Measurements from ENCODE around the gene MPEG1.

MPEG1 gene

GRCh38 chr11:59187035-59187434 lies 25.7 kb downstream of the MPEG1 start:
- DNase-seq, result no peak

- DNase-seq, result peak; percentile 52 to 54
Measured at GRCh38 chr11:59186130-59186594, 26.6 kb downstream of the MPEG1 start.

GRCh38 chr11:59185386-59185945 lies 27.3 kb downstream of the MPEG1 start:
- no peak for DNase-seq

- DNase-seq, result no peak
Measured at GRCh38 chr11:59184691-59185339, 27.9 kb downstream of the MPEG1 start.

- no peak for DNase-seq
Measured at GRCh38 chr11:59183771-59184170, 29.0 kb downstream of the MPEG1 start.

GRCh38 chr11:59182457-59183151 lies 30.1 kb downstream of the MPEG1 start:
- no peak for DNase-seq

GRCh38 chr11:59181746-59182456 lies 30.8 kb downstream of the MPEG1 start:
- DNase-seq, result no peak

- no peak for DNase-seq
Measured at GRCh38 chr11:59180907-59181306, 31.8 kb downstream of the MPEG1 start.

GRCh38 chr11:59180168-59180776 lies 32.5 kb downstream of the MPEG1 start:
- DNase-seq, result no peak

- no peak for DNase-seq
Measured at GRCh38 chr11:59179121-59179520, 33.6 kb downstream of the MPEG1 start.

GRCh38 chr11:59178402-59178801 lies 34.3 kb downstream of the MPEG1 start:
- no peak for DNase-seq

- no peak for DNase-seq
Measured at GRCh38 chr11:59176330-59176729, 36.4 kb downstream of the MPEG1 start.

GRCh38 chr11:59175091-59175501 lies 37.6 kb downstream of the MPEG1 start:
- no peak for DNase-seq

GRCh38 chr11:59174664-59175033 lies 38.1 kb downstream of the MPEG1 start:
- DNase-seq, result no peak

GRCh38 chr11:59173964-59174663 lies 38.6 kb downstream of the MPEG1 start:
- no peak for DNase-seq

- no peak for DNase-seq
Measured at GRCh38 chr11:59173080-59173963, 39.4 kb downstream of the MPEG1 start.

GRCh38 chr11:59172345-59173079 lies 40.2 kb downstream of the MPEG1 start:
- no peak for DNase-seq

GRCh38 chr11:59171508-59172322 lies 41.0 kb downstream of the MPEG1 start, which contains the start of gene DTX4:
DTX4 (plus strand) TSS chr11:59172132; CDS start chr11:59172596, 464 bp downstream.
- peak; percentile 89 for DNase-seq

- no peak for DNase-seq
Measured at GRCh38 chr11:59164028-59164427, 48.7 kb downstream of the MPEG1 start.
